ENCODE measurements around the gene FNDC3A. TPM values are rescaled to one million over a fixed set of nuclear protein-coding genes. Genes with fewer than 3 reads are reported as not detected.

The FNDC3A gene
- total and polyA plus RNA-seq, 9 of the 15 experiments (the other 6 are each of a cell fraction or from before 2014, with no cell fraction given) = 4.1 to 22.0 (median 13.5) TPM

DNA sequence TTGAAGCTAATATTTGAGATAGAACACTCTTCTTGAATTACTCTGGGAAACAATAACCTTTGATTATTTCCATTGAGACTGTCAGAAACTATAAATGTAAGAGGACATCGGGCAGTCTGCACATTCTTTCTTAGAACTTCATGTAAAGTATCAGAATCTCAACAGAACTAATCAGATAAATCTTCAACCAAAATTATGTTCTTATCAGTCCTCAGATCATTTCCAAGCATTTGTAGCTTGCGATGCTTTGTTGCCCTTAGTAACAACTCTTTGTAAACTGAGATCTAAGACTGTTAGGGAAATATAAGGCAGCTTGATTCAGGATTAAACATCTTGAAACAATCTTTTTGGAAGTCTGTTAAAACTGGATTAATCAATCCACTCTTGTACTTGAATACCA, 70.3 kb downstream of the FNDC3A start (continued):
- TF ChIP-seq ZBTB40 (IDR thresholded peaks at IDR 0.05) = no peak
- no peak for TF ChIP-seq ZBTB40 (CRISPR knock-in tag; IDR thresholded peaks at IDR 0.05)
- no peak for TF ChIP-seq ZFP30 (CRISPR knock-in tag; IDR thresholded peaks at IDR 0.05; ENCODE audit: borderline replicate concordance)
- TF ChIP-seq POLR2AphosphoS5 (IDR thresholded peaks at IDR 0.05; ENCODE audit: control insufficient read depth, insufficient read depth, low read depth, low read length) = no peak
- TF ChIP-seq KDM2B (CRISPR knock-in tag; IDR thresholded peaks at IDR 0.05) = no peak
- TF ChIP-seq MTF1 (CRISPR knock-in tag; IDR thresholded peaks at IDR 0.05; ENCODE audit: borderline replicate concordance) = no peak
- no peak for TF ChIP-seq MGA (IDR thresholded peaks at IDR 0.05)
- no peak for TF ChIP-seq ZC3H11A (IDR thresholded peaks at IDR 0.05; ENCODE audit: low read depth, low read length)
